Retina (tissue), 1 donor: ENCODE data around the gene DOCK10.
A peak's percentile ranks its signal among the peaks of the same experiment; 100 is the strongest.
"Not testable (repeated sequence)": the region's sequence is repeated elsewhere in the genome, so short reads cannot be mapped to it uniquely, and the experiment has no call there.

Source experiments
- DNase-seq: peaks from one replicate; pipeline ENCODE4 v3.0.0-alpha.2; 2016

Gene DOCK10

GRCh38 chr2:224973112-224974016 is 68.9 kb downstream of the DOCK10 start:
- DNase-seq = no peak

- no peak for DNase-seq
Observed at GRCh38 chr2:224971214-224971613, 71.1 kb downstream of the DOCK10 start.

GRCh38 chr2:224970311-224970710 is 72.0 kb downstream of the DOCK10 start:
- no peak for DNase-seq

- no peak for DNase-seq
Observed at GRCh38 chr2:224969633-224970260, 72.5 kb downstream of the DOCK10 start.

- DNase-seq = no peak
Observed at GRCh38 chr2:224969095-224969494, 73.2 kb downstream of the DOCK10 start.

- DNase-seq = no peak
Observed at GRCh38 chr2:224968051-224968450, 74.2 kb downstream of the DOCK10 start.

- DNase-seq = no peak
Observed at GRCh38 chr2:224966613-224967012, 75.7 kb downstream of the DOCK10 start.

GRCh38 chr2:224959556-224959955 is 82.7 kb downstream of the DOCK10 start:
- DNase-seq = no peak

GRCh38 chr2:224958873-224959272 is 83.4 kb downstream of the DOCK10 start:
- no peak for DNase-seq

- DNase-seq = peak; percentile 8
Observed at GRCh38 chr2:224958462-224958857, 83.8 kb downstream of the DOCK10 start.

GRCh38 chr2:224957540-224958461 is 84.5 kb downstream of the DOCK10 start:
- DNase-seq = peak; percentile 29

GRCh38 chr2:224956706-224957105 is 85.6 kb downstream of the DOCK10 start:
- no peak for DNase-seq

GRCh38 chr2:224954980-224955379 is 87.3 kb downstream of the DOCK10 start:
- no peak for DNase-seq

- no peak for DNase-seq
Observed at GRCh38 chr2:224952936-224953657, 89.2 kb downstream of the DOCK10 start.

- DNase-seq = no peak
Observed at GRCh38 chr2:224951723-224952481, 90.4 kb downstream of the DOCK10 start.

GRCh38 chr2:224948859-224949258 is 93.4 kb downstream of the DOCK10 start:
- no peak for DNase-seq

GRCh38 chr2:224948005-224948404 is 94.3 kb downstream of the DOCK10 start:
- DNase-seq = no peak

GRCh38 chr2:224947566-224947965 is 94.7 kb downstream of the DOCK10 start:
- DNase-seq = no peak

- DNase-seq = no peak
Observed at GRCh38 chr2:224946895-224947294, 95.4 kb downstream of the DOCK10 start.

GRCh38 chr2:224944707-224945547 is 97.3 kb downstream of the DOCK10 start:
- DNase-seq = peak; percentile 66

- not testable (repeated sequence) for DNase-seq
Observed at GRCh38 chr2:224943601-224944041, 98.6 kb downstream of the DOCK10 start.
